Keratinocyte (primary cell): ENCODE measurements around the gene REG4. TPM values are rescaled to one million over a fixed set of nuclear protein-coding genes. Genes with fewer than 3 reads are reported as not detected.
A peak's percentile ranks its signal among the peaks of the same experiment; 100 is the strongest.

Source experiments
- DNase-seq: peaks from one replicate; pipeline ENCODE4 v3.0.0-alpha.2; 2011; ENCODE audit warnings: low read depth, missing footprints, low spot score
- FAIRE-seq: peaks from 2 replicates; lab custom pipeline; 2011; peaks lifted over from hg19 to GRCh38; lab: Jason Lieb, UNC
- H2AFZ ChIP-seq: 2 replicates; pipeline ENCODE4 v1.6.0; 2012; ENCODE audit warnings: low read length, control low read depth, inconsistent platforms; ENCODE audit not compliant: control insufficient read depth
- H3K27ac ChIP-seq: 2 replicates; pipeline ENCODE4 v1.5.1; 2011; ENCODE audit warnings: low read length; ENCODE audit not compliant: control insufficient read depth, insufficient read depth
- H3K27me3 ChIP-seq: 3 replicates; pipeline ENCODE4 v1.6.0; 2011; ENCODE audit warnings: low read length; ENCODE audit not compliant: control insufficient read depth, insufficient read depth; ENCODE audit errors: extremely low read depth
- H3K36me3 ChIP-seq, 2 experiments: 2 replicates in 1 of 2; 3 replicates in 1 of 2; pipeline ENCODE4 v1.5.1; 2011; ENCODE audit warnings: low read length in 2 of 2, mild to moderate bottlenecking in 1 of 2; ENCODE audit not compliant: control insufficient read depth in 2 of 2, insufficient read depth in 2 of 2; ENCODE audit errors: extremely low read depth in 1 of 2
- H3K4me1 ChIP-seq: 3 replicates; pipeline ENCODE4 v1.5.1; 2011; ENCODE audit warnings: low read length; ENCODE audit not compliant: control insufficient read depth, insufficient read depth; ENCODE audit errors: extremely low read depth
- H3K4me2 ChIP-seq: 3 replicates; pipeline ENCODE4 v1.6.0; 2011; ENCODE audit warnings: low read depth, low read length; ENCODE audit not compliant: control insufficient read depth, insufficient read depth; ENCODE audit errors: extremely low read depth
- H3K4me3 ChIP-seq, 3 experiments: fragments of 200-600 bp in 1 of 3; sonication (generic) in 1 of 3; 2 replicates in 2 of 3; 3 replicates in 1 of 3; pipeline ENCODE4 v1.5.1; 2011 to 2016; ENCODE audit warnings: low read length in 3 of 3, mild to moderate bottlenecking in 3 of 3, control low read depth in 2 of 3, inconsistent platforms in 1 of 3, low read depth in 1 of 3, mixed read lengths in 1 of 3, mixed run types in 1 of 3, moderate library complexity in 1 of 3; ENCODE audit not compliant: control insufficient read depth in 2 of 3, insufficient read depth in 2 of 3; ENCODE audit errors: extremely low read depth in 1 of 3
- H3K79me2 ChIP-seq: 2 replicates; pipeline ENCODE4 v1.6.0; 2012; ENCODE audit warnings: low read length; ENCODE audit not compliant: control insufficient read depth, insufficient read depth
- H3K9ac ChIP-seq: 3 replicates; pipeline ENCODE4 v1.6.0; 2011; ENCODE audit warnings: low read length; ENCODE audit not compliant: control insufficient read depth, insufficient read depth; ENCODE audit errors: extremely low read depth
- H3K9me1 ChIP-seq: 3 replicates; pipeline ENCODE4 v1.6.0; 2011; ENCODE audit warnings: low read length; ENCODE audit not compliant: control insufficient read depth, insufficient read depth; ENCODE audit errors: extremely low read depth
- H3K9me3 ChIP-seq: 2 replicates; pipeline ENCODE4 v1.5.1; 2012; ENCODE audit warnings: low read depth, low read length; ENCODE audit not compliant: control insufficient read depth
- H4K20me1 ChIP-seq: 3 replicates; pipeline ENCODE4 v1.6.0; 2011; ENCODE audit warnings: low read length; ENCODE audit not compliant: control insufficient read depth, insufficient read depth; ENCODE audit errors: extremely low read depth
- CTCF ChIP-seq, 3 experiments: IDR thresholded peaks in 1 of 3; conservative IDR thresholded peaks in 1 of 3; optimal IDR thresholded peaks in 1 of 3; 2 replicates in 2 of 3; 3 replicates in 1 of 3; pipeline versions ENCODE3 to v1.5.1; 2011; ENCODE audit warnings: low read length in 3 of 3, mild to moderate bottlenecking in 3 of 3, moderate library complexity in 2 of 3, control low read depth in 1 of 3, inconsistent platforms in 1 of 3; ENCODE audit not compliant: insufficient read depth in 2 of 3; ENCODE audit errors: extremely low read depth in 1 of 3
- EZH2 ChIP-seq: IDR thresholded peaks from one replicate; pipeline ENCODE4 v1.6.1; 2012; ENCODE audit warnings: inconsistent platforms, mild to moderate bottlenecking, low read length, moderate library complexity
- dilution Hi-C: fragments of 300-500 bp; cut with MboI; formaldehyde crosslinking; loops from one replicate; pipeline ENCODE4 v1.7.0; 2020; ENCODE audit warnings: low sequenced_read_pairs; ENCODE audit not compliant: extremely low pct_ligation_motif_present
- polyA plus RNA-seq, 5 experiments: library from polyadenylated mRNA; depleted of rRNA in 3 of 5; stranded (reverse) in 3 of 5; stranded (forward) in 1 of 5; unstranded in 1 of 5; fragments of >200 nt; gene quantifications; 1 replicate in 1 of 5; 2 replicates in 3 of 5; 3 replicates in 1 of 5; pipeline versions ENCODE4 v1.2.1 to v1.2.3, GENCODE V29; 2011 to 2012; ENCODE audit warnings: missing spikeins in 2 of 5, low read depth in 1 of 5, low replicate concordance in 1 of 5

Gene REG4
- polyA plus RNA-seq, 1 donor (not counting 4 experiments of a cell fraction or from before 2014, with no cell fraction given), result not detected

GRCh38 chr1:119815928-119816327 is 4.7 kb upstream of the REG4 start:
- dilution Hi-C loops, result no loop called here
- FAIRE-seq, result peak; percentile 65
- H3K27me3 ChIP-seq, result no peaks in the 10 kb centered on the region

GRCh38 chr1:119815361-119815760 is 4.1 kb upstream of the REG4 start:
- dilution Hi-C loops, result no loop called here
- Histone ChIP-seq H3K36me3 (no peaks in the 10 kb centered on the region), H2AFZ (peak overlapping the region; percentile 23), H3K4me1 (peaks cover 24% of the 10 kb centered on the region), H3K9ac (no peak overlapping the region), H3K27ac (no peak overlapping the region), H3K27me3 (no peaks in the 10 kb centered on the region), H3K4me3 (no peak overlapping the region), H3K9me3 (no peaks in the 10 kb centered on the region), H4K20me1 (no peaks in the 10 kb centered on the region), H3K4me2 (peak overlapping the region; percentile 22), H3K9me1 (no peaks in the 10 kb centered on the region), H3K79me2 (no peaks in the 10 kb centered on the region)
- TF ChIP-seq EZH2 (no peak), CTCF (optimal IDR thresholded peaks at IDR 0.05 in 1 of 3, IDR thresholded peaks at IDR 0.05 in 1 of 3, conservative IDR thresholded peaks at IDR 0.05 in 1 of 3; ENCODE audit: extremely low read depth in 1 of 3, insufficient read depth in 2 of 3, low read length in 3 of 3) (no peak)
- DNase-seq (no peak), FAIRE-seq (peak; percentile 84)

More at GRCh38 chr1:119815928-119816327, 4.7 kb upstream of the REG4 start:
- Histone ChIP-seq H3K9ac (no peak overlapping the region), H3K36me3 (no peaks in the 10 kb centered on the region), H4K20me1 (no peaks in the 10 kb centered on the region), H3K4me2 (peak overlapping the region; percentile 51), H3K79me2 (no peaks in the 10 kb centered on the region), H3K27ac (no peak overlapping the region), H3K9me3 (no peaks in the 10 kb centered on the region), H3K4me3 (no peak overlapping the region), H3K4me1 (peaks cover 24% of the 10 kb centered on the region), H3K9me1 (no peaks in the 10 kb centered on the region), H2AFZ (peak overlapping the region; percentile 23)
- TF ChIP-seq EZH2 (no peak), CTCF (optimal IDR thresholded peaks at IDR 0.05 in 1 of 3, IDR thresholded peaks at IDR 0.05 in 1 of 3, conservative IDR thresholded peaks at IDR 0.05 in 1 of 3; ENCODE audit: extremely low read depth in 1 of 3, insufficient read depth in 2 of 3, low read length in 3 of 3) (no peak)
- no peak for DNase-seq
